H1 (cell line): Measurements from ENCODE around the gene CIRBP. TPM values are rescaled to one million over a fixed set of nuclear protein-coding genes. Genes with fewer than 3 reads are reported as not detected.

Experiments
- CTCF ChIA-PET: fragments of 300-600 bp; sonication (Branson Sonifier 250); formaldehyde crosslinking; loops from one replicate; lab custom pipeline; 2021; ENCODE audit not compliant: partially characterized antibody; lab: Charles Lee
- POLR2A ChIA-PET: fragments of 300-600 bp; sonication (Branson Sonifier 250); formaldehyde crosslinking; loops from one replicate; lab custom pipeline; 2021; ENCODE audit warnings: inconsistent platforms; ENCODE audit not compliant: partially characterized antibody; lab: Charles Lee
- DNase-seq, 2 experiments: peaks; one replicate each; pipeline versions ENCODE4 v3.0.0 to v3.0.0-alpha.2; 2010 to 2022; ENCODE audit warnings: low spot score in 2 of 2, low read depth in 1 of 2, mixed read lengths in 1 of 2
- FAIRE-seq: peaks from 2 replicates; lab custom pipeline; 2011; peaks lifted over from hg19 to GRCh38; lab: Jason Lieb, UNC
- H2AFZ ChIP-seq: 2 replicates; pipeline ENCODE4 v1.8.1; 2012; ENCODE audit warnings: low read length, inconsistent platforms
- H2AK5ac ChIP-seq: 2 replicates; pipeline ENCODE4 v1.6.1; 2013; ENCODE audit warnings: low read depth, low read length
- H2BK120ac ChIP-seq: replicated peaks from 2 replicates; pipeline ENCODE3; 2013; ENCODE audit warnings: low read depth, low read length, inconsistent platforms
- H2BK12ac ChIP-seq: 2 replicates; pipeline ENCODE4 v1.6.1; 2013; ENCODE audit warnings: low read depth, low read length
- H2BK15ac ChIP-seq: 2 replicates; pipeline ENCODE4 v1.6.1; 2013; ENCODE audit warnings: low read length
- H2BK20ac ChIP-seq: 2 replicates; pipeline ENCODE4 v1.6.1; 2013; ENCODE audit warnings: low read length
- H2BK5ac ChIP-seq: 2 replicates; pipeline ENCODE4 v1.6.1; 2013; ENCODE audit warnings: low read depth, low read length
- H3K14ac ChIP-seq: 2 replicates; pipeline ENCODE4 v1.6.1; 2013; ENCODE audit warnings: inconsistent platforms; ENCODE audit not compliant: insufficient read length
- H3K18ac ChIP-seq: 2 replicates; pipeline ENCODE4 v1.6.1; 2013; ENCODE audit warnings: low read length; ENCODE audit errors: extremely low read depth
- H3K23ac ChIP-seq: 2 replicates; pipeline ENCODE4 v1.6.1; 2013; ENCODE audit warnings: inconsistent platforms; ENCODE audit not compliant: insufficient read length
- H3K23me2 ChIP-seq: 2 replicates; pipeline ENCODE4 v1.6.1; 2013; ENCODE audit warnings: low read depth, low read length
- H3K27ac ChIP-seq: 2 replicates; pipeline ENCODE4 v1.6.1; 2011; ENCODE audit warnings: low read depth, low read length, inconsistent platforms
- H3K27me3 ChIP-seq, 4 experiments: replicated peaks in 1 of 4; 1 replicate in 1 of 4; 2 replicates in 3 of 4; pipeline versions ENCODE4 v1.6.1 to v1.8.1; 2011 to 2013; ENCODE audit warnings: low read length in 3 of 4, mild to moderate bottlenecking in 3 of 4, inconsistent platforms in 2 of 4, mixed read lengths in 2 of 4, moderate library complexity in 1 of 4; ENCODE audit not compliant: control insufficient read depth in 3 of 4, insufficient read depth in 3 of 4; ENCODE audit errors: extremely low read depth in 1 of 4
- H3K36me3 ChIP-seq, 4 experiments: 2 replicates each; pipeline versions ENCODE4 v1.6.1 to v1.8.1; 2011 to 2013; ENCODE audit warnings: mild to moderate bottlenecking in 4 of 4, low read length in 3 of 4, moderate library complexity in 2 of 4, control low read depth in 1 of 4, inconsistent platforms in 1 of 4; ENCODE audit not compliant: insufficient read depth in 4 of 4, control insufficient read depth in 2 of 4
- H3K4ac ChIP-seq: replicated peaks from 2 replicates; pipeline ENCODE3; 2013; ENCODE audit warnings: low read length, low read depth, mixed read lengths, inconsistent platforms; ENCODE audit not compliant: insufficient read length
- H3K4me1 ChIP-seq, 4 experiments: replicated peaks in 1 of 4; 1 replicate in 1 of 4; 2 replicates in 3 of 4; pipeline versions ENCODE4 v1.6.1 to v1.8.1; 2011 to 2013; ENCODE audit warnings: low read length in 3 of 4, inconsistent platforms in 2 of 4, mixed read lengths in 1 of 4; ENCODE audit not compliant: insufficient read depth in 4 of 4, control insufficient read depth in 3 of 4
- H3K4me2 ChIP-seq, 2 experiments: 2 replicates each; pipeline versions ENCODE4 v1.6.1 to v1.8.1; 2011 to 2013; ENCODE audit warnings: low read depth in 2 of 2, low read length in 2 of 2, control low read depth in 1 of 2, inconsistent platforms in 1 of 2, mild to moderate bottlenecking in 1 of 2; ENCODE audit not compliant: insufficient read depth in 1 of 2
- H3K4me3 ChIP-seq, 4 experiments: fragments of 200-600, 300-600 bp in 1 of 4; sonication (generic), shearing (Covaris generic), sonication (Bioruptor Twin) in 1 of 4; 2 replicates each; pipeline versions ENCODE4 v1.5.1 to v1.8.1; 2011 to 2016; ENCODE audit warnings: low read length in 4 of 4, low read depth in 3 of 4, control low read depth in 2 of 4, inconsistent platforms in 2 of 4, mild to moderate bottlenecking in 2 of 4, mixed read lengths in 1 of 4, moderate library complexity in 1 of 4; ENCODE audit not compliant: insufficient read depth in 2 of 4; ENCODE audit errors: extremely low read depth in 1 of 4
- H3K56ac ChIP-seq: replicated peaks from 2 replicates; pipeline ENCODE3; 2013; ENCODE audit warnings: low read depth, mild to moderate bottlenecking, mixed read lengths, low read length, inconsistent platforms; ENCODE audit not compliant: insufficient read length
- H3K79me1 ChIP-seq: 2 replicates; pipeline ENCODE4 v1.6.1; 2013; ENCODE audit warnings: low read depth, low read length, control low read depth
- H3K79me2 ChIP-seq, 2 experiments: 2 replicates each; pipeline versions ENCODE4 v1.6.1 to v1.8.1; 2012 to 2013; ENCODE audit warnings: low read length in 2 of 2, mild to moderate bottlenecking in 2 of 2, inconsistent platforms in 1 of 2; ENCODE audit not compliant: insufficient read depth in 2 of 2, control insufficient read depth in 1 of 2
- H3K9ac ChIP-seq, 4 experiments: replicated peaks in 1 of 4; 1 replicate in 1 of 4; 2 replicates in 3 of 4; pipeline versions ENCODE4 v1.6.1 to v1.8.1; 2011 to 2013; ENCODE audit warnings: low read depth in 3 of 4, low read length in 3 of 4, control low read depth in 2 of 4, mild to moderate bottlenecking in 2 of 4, moderate library complexity in 2 of 4, inconsistent platforms in 1 of 4; ENCODE audit errors: extremely low read depth in 1 of 4
- H3K9me3 ChIP-seq, 2 experiments: 2 replicates each; pipeline versions ENCODE4 v1.6.1 to v1.8.1; 2012 to 2013; ENCODE audit warnings: mild to moderate bottlenecking in 2 of 2, moderate library complexity in 2 of 2, control low read depth in 1 of 2, inconsistent platforms in 1 of 2, low read depth in 1 of 2, low read length in 1 of 2, mixed read lengths in 1 of 2; ENCODE audit not compliant: insufficient read depth in 2 of 2
- H4K20me1 ChIP-seq, 2 experiments: replicated peaks in 1 of 2; 2 replicates each; pipeline versions ENCODE3 to v1.8.1; 2011 to 2013; ENCODE audit warnings: inconsistent platforms in 2 of 2, low read length in 2 of 2, mild to moderate bottlenecking in 1 of 2; ENCODE audit not compliant: insufficient read depth in 2 of 2, control insufficient read depth in 1 of 2
- H4K5ac ChIP-seq: 2 replicates; pipeline ENCODE4 v1.6.1; 2013; ENCODE audit warnings: low read length, low read depth, mixed read lengths, inconsistent platforms; ENCODE audit not compliant: insufficient read length
- H4K8ac ChIP-seq: 2 replicates; pipeline ENCODE4 v1.8.0; 2013; ENCODE audit warnings: mild to moderate bottlenecking, moderate library complexity, low read length, inconsistent platforms; ENCODE audit not compliant: insufficient read depth; ENCODE audit errors: extremely low read depth
- H4K91ac ChIP-seq: replicated peaks from 2 replicates; pipeline ENCODE3; 2013; ENCODE audit warnings: low read length, mixed read lengths, inconsistent platforms; ENCODE audit not compliant: insufficient read length
- FOSL1 ChIP-seq: IDR thresholded peaks from 2 replicates; pipeline ENCODE4 v1.6.1; 2011; ENCODE audit warnings: mild to moderate bottlenecking, low read depth, low read length, moderate library complexity; ENCODE audit not compliant: insufficient read depth
- GTF2F1 ChIP-seq: IDR thresholded peaks from 2 replicates; pipeline ENCODE4 v1.6.1; 2012; ENCODE audit warnings: low read depth, low read length, improper control_type of control experiment, borderline replicate concordance
- HDAC6 ChIP-seq: IDR thresholded peaks from one replicate; pipeline ENCODE4 v1.7.1; 2012; ENCODE audit warnings: low read depth, mild to moderate bottlenecking, inconsistent platforms, low read length, moderate library complexity
- NRF1 ChIP-seq: IDR thresholded peaks from 2 replicates; pipeline ENCODE4 v1.6.1; 2011; ENCODE audit warnings: mild to moderate bottlenecking, low read depth, low read length, improper control_type of control experiment
- PHF8 ChIP-seq: fragments of 200-600 bp; sonication (generic); conservative IDR thresholded peaks from 2 replicates; pipeline ENCODE4 v1.7.1; 2012; ENCODE audit warnings: low read depth, mild to moderate bottlenecking, inconsistent platforms, low read length, moderate library complexity
- RBBP5 ChIP-seq: IDR thresholded peaks from 2 replicates; pipeline ENCODE4 v1.7.1; 2012; ENCODE audit warnings: low read depth, mild to moderate bottlenecking, inconsistent platforms, low read length, moderate library complexity, borderline replicate concordance
- WGBS, 2 experiments: shearing (Covaris generic) in 1 of 2; methylation state at CpG; one replicate each; pipeline versions ENCODE4 v1.1.6 to v1.1.7; 2013 to 2015; ENCODE audit warnings: low lambda C conversion rate in 2 of 2, mixed read lengths in 2 of 2, inconsistent platforms in 1 of 2, low coverage in 1 of 2, missing lambda C conversion rate in 1 of 2; ENCODE audit not compliant: insufficient replicate concordance in 2 of 2, insufficient coverage in 1 of 2, insufficient read length in 1 of 2; ENCODE audit errors: extremely low coverage in 1 of 2, missing lambda C conversion rate in 1 of 2; 5-methylcytosine and 5-hydroxymethylcytosine counted together
- polyA plus RNA-seq, 7 experiments: library from polyadenylated mRNA; depleted of rRNA in 3 of 7; stranded (reverse) in 5 of 7; unstranded in 2 of 7; fragments of >200 nt in 5 of 7; fragments of 200-250 nt in 2 of 7; gene quantifications; 1 replicate in 5 of 7; 2 replicates in 1 of 7; 4 replicates in 1 of 7; pipeline versions ENCODE4 v1.2.1 to v1.2.3, GENCODE V29; 2011 to 2013; ENCODE audit warnings: missing spikeins in 2 of 7, mixed read lengths in 2 of 7
- total RNA-seq: library from RNA; stranded (reverse); fragmentation: NEBNext Ultra II Directional; extraction: Animal tissue kit (Norgen Biotek cat#: 25700); gene quantifications from 2 replicates; pipeline ENCODE4 v1.2.1, GENCODE V29; 2021
- TF ChIP-seq, protein P1 (sequence below), 3 experiments: IDR thresholded peaks; 1 replicate in 2 of 3; 2 replicates in 1 of 3; pipeline versions ENCODE4 v1.5.1 to v1.6.1; 2011; ENCODE audit warnings: low read length in 3 of 3, mild to moderate bottlenecking in 3 of 3, inconsistent platforms in 2 of 3, low read depth in 1 of 3, moderate library complexity in 1 of 3; ENCODE audit not compliant: insufficient read depth in 1 of 3; ENCODE audit errors: control extremely low read depth in 1 of 3
- TF ChIP-seq, protein P2 (sequence below): IDR thresholded peaks from 2 replicates; pipeline ENCODE4 v1.6.1; 2011; ENCODE audit warnings: low read depth, mild to moderate bottlenecking, low read length; ENCODE audit not compliant: insufficient read depth

Gene CIRBP
- total and polyA plus RNA-seq, 2 of the 8 experiments (the other 6 are each of a cell fraction or from before 2014, with no cell fraction given) = 175 to 199 TPM

DNA sequence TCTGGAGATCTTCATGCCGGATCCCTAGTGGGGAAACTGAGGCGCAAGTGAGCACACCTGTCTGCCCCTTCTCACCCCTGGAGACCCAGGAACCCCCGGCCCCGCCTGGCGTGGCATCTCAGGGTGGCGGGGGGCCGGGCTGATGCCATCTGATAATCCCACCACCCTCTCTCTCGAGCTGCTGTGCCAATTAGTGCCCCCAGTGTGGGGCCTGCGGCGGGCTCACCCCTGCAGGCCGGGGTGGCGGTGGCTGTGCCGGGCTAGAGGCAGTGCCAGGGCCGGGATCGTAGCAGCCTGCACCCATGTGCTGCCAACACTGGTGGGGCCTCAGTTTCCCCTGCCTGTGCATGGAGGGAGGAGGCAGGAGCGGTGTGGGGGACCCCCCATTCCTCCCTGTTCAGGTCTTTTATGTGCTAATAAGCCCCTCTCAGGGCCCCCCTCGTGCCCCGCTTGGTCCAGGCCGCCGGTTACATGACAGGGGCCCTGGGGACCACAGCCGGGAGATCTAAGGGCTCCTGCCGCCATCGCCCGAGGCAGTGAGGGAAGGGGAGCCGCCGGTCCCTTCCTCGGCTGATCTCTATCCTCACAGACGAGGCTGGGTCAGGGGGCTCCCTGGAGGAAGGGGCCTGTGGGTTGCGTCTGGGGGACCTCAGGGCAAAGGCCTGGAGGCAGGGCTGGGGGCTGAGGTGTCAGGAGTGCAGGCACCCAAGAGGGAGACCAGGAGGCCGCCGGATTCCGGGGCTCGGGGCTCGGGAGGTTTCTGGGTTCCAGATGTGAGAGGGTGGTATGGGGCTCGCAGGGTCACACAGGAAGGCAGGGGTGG is 24.9 kb downstream of the CIRBP start:
- H3K27me3 ChIP-seq = peaks cover 0 to 2% (median 1%) of the 10 kb centered on the region in 4 experiments; a peak in 2 of 7 replicates
- FAIRE-seq (no peak), DNase-seq (no peak)
- H3K36me3 ChIP-seq = no peaks in the 10 kb centered on the region
- H3K4me2 ChIP-seq = no peak overlapping the region; a peak in 1 of 4 replicates
- peaks cover 7% of the 10 kb centered on the region in 2 experiments for H4K20me1 ChIP-seq
- no peak overlapping the region for H3K18ac ChIP-seq
- H3K23ac ChIP-seq = no peak overlapping the region
- H4K8ac ChIP-seq = no peak overlapping the region
- H3K56ac ChIP-seq = no peak overlapping the region
- no peak overlapping the region for H3K27ac ChIP-seq
- ChIA-PET CTCF (interaction anchor here (0.7 to 1.5 kb wide), 3 partner anchors 14 to 50 kb away, joined by 3 to 4 read pairs (median 4); no protein-coding TSS in a partner anchor), POLR2A (interaction anchor here (1.2 to 1.6 kb wide), 5 partner anchors 10 to 142 kb away, joined by 3 to 5 read pairs (median 4); partner anchors contain the start of gene CIRBP)
- no peak overlapping the region for H3K9ac ChIP-seq
- no peak overlapping the region for H3K4ac ChIP-seq
- H3K23me2 ChIP-seq = peaks cover 2% of the 10 kb centered on the region; the same call in 1 of the 2 replicates
- no peaks in the 10 kb centered on the region for H3K9me3 ChIP-seq
- no peak overlapping the region for H3K14ac ChIP-seq
- H4K5ac ChIP-seq = no peak overlapping the region
- H3K79me2 ChIP-seq = no peaks in the 10 kb centered on the region
- no peak overlapping the region for H2BK20ac ChIP-seq
- H3K4me3 ChIP-seq = no peak overlapping the region
- no peak overlapping the region for H4K91ac ChIP-seq
- H2AK5ac ChIP-seq = no peak overlapping the region
- peaks cover 2% of the 10 kb centered on the region; the same call in 1 of the 2 replicates for H3K79me1 ChIP-seq
- peaks cover 0 to 7% (median under 1%) of the 10 kb centered on the region in 4 experiments; a peak in 4 of 7 replicates for H3K4me1 ChIP-seq
- no peak overlapping the region for H2BK120ac ChIP-seq
- H2BK15ac ChIP-seq = no peak overlapping the region
- H2BK5ac ChIP-seq = no peak overlapping the region
- no peak overlapping the region for H2AFZ ChIP-seq
- H2BK12ac ChIP-seq = no peak overlapping the region
- WGBS, 2 experiments = 86% methylated on average over 32 of the region's 35 CpGs; no CpG with 5 or more reads in 1 of the 2 experiments
- TF ChIP-seq HDAC6 = no peak
- TF ChIP-seq, protein P1, sequence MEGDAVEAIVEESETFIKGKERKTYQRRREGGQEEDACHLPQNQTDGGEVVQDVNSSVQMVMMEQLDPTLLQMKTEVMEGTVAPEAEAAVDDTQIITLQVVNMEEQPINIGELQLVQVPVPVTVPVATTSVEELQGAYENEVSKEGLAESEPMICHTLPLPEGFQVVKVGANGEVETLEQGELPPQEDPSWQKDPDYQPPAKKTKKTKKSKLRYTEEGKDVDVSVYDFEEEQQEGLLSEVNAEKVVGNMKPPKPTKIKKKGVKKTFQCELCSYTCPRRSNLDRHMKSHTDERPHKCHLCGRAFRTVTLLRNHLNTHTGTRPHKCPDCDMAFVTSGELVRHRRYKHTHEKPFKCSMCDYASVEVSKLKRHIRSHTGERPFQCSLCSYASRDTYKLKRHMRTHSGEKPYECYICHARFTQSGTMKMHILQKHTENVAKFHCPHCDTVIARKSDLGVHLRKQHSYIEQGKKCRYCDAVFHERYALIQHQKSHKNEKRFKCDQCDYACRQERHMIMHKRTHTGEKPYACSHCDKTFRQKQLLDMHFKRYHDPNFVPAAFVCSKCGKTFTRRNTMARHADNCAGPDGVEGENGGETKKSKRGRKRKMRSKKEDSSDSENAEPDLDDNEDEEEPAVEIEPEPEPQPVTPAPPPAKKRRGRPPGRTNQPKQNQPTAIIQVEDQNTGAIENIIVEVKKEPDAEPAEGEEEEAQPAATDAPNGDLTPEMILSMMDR (IDR thresholded peaks at IDR 0.05; ENCODE audit: control extremely low read depth in 1 of 3, insufficient read depth in 1 of 3, low read depth in 1 of 3, low read length in 3 of 3) = no peak
- TF ChIP-seq, protein P2, sequence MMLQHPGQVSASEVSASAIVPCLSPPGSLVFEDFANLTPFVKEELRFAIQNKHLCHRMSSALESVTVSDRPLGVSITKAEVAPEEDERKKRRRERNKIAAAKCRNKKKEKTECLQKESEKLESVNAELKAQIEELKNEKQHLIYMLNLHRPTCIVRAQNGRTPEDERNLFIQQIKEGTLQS = no peak
- no peak for TF ChIP-seq RBBP5
- TF ChIP-seq NRF1 = no peak
- no peak for TF ChIP-seq GTF2F1
- TF ChIP-seq FOSL1 = no peak
- TF ChIP-seq PHF8 = no peak
